GM18868 (cell line): ENCODE data around the gene CAMK2B.

Experiments used
- ATAC-seq: cut with Tn5 transposase; IDR thresholded peaks from one replicate; pipeline ENCODE4 v1.9.1; 2021; ENCODE audit warnings: mild to moderate bottlenecking, moderate library complexity; ENCODE audit not compliant: unreplicated experiment

The CAMK2B gene

GRCh38 chr7:44235582-44236332, 89.6 kb downstream of the CAMK2B start:
- no peak for ATAC-seq

GRCh38 chr7:44235066-44235465, 90.3 kb downstream of the CAMK2B start:
- no peak for ATAC-seq

DNA sequence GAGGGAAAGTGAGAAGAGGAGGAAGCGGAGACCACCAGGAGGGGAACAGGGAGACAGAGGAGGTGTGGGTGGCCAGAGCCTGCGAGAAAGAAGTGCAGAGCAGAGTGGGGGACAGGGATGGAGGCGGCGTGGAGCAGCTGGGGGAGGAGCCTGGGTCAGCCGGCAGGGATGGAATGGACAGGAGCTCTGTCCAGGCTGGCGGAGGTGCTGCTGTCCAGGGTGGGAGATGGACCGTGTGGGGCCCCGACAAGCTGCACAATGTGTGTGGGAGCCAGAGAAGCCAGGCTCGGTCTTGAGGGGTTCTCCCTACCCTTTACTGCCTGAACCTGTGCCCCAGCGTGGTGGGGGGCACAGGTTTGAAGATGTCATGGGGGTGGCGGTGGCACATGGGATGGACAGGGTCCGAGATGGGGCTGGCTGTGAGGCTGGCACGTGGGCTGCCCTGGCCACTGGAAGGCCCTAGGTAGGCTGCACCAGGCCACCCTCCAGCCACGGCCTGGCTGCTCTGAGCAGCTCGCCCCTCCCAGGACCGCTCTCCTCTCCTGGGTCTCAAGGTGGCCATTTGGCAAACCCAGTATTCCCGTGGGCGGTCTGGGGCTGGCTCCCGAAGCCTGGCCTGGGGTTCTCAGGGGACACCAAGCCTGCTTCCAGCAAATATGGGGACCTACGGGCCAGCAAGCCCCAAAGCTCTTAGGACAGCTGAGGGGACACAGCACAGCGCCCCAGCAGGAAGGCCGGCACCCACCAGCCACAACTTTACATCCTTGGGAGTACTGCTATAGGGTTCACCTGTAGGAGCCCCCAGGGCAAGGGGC, 92.3 kb downstream of the CAMK2B start:
- no peak for ATAC-seq

DNA sequence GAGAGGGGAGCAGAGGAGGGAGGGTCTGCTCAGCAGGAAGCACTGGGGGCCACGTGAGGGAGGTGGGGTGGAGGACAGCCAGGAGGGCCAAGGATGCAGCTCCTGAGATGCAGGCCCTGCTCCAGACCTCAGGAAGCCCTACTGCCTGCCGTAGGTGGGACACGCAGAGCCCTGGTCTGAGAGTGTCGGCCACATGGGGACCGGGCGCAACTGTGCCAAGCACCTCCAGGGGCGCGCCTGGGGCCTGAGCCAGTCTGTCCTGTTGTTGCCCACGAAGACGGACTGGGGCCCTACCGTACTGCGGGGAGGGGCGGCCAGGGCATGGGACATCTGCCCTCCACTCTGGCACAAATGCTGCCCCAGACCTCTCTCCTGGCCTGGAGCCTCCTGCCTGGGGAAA, 93.0 kb downstream of the CAMK2B start:
- no peak for ATAC-seq

GRCh38 chr7:44231088-44231487, 94.3 kb downstream of the CAMK2B start:
- no peak for ATAC-seq

GRCh38 chr7:44230286-44230685, 95.1 kb downstream of the CAMK2B start:
- no peak for ATAC-seq

DNA sequence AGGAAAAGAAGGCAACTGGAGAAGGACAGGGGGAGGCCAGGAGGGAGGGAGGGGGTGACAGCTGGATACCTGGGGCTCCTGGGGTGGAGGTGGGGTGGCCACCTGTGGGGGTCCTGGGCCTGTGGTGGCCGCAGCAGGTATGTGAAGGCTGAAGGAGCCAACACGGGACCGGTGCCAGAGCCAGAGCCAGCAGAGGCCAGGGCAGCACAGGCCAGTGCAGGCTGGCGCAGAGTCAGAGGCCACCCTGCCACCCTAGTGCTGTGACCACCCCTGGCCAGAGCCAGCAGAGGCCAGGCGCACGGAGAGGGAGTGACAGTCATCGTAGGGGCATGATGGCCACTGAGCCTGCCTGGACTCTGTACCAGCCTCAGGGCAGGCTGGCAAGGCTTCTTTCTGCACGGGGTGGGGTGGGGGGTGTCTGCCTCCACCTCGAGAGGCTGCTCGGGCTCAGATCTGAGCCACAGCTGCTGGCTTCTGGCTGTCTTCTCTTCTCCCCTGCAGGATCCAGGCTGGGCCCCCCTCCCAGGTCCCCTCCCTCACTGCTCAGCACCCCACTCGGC, 95.8 kb downstream of the CAMK2B start:
- ATAC-seq = no peak

GRCh38 chr7:44228571-44229350, 96.6 kb downstream of the CAMK2B start:
- ATAC-seq = no peak

DNA sequence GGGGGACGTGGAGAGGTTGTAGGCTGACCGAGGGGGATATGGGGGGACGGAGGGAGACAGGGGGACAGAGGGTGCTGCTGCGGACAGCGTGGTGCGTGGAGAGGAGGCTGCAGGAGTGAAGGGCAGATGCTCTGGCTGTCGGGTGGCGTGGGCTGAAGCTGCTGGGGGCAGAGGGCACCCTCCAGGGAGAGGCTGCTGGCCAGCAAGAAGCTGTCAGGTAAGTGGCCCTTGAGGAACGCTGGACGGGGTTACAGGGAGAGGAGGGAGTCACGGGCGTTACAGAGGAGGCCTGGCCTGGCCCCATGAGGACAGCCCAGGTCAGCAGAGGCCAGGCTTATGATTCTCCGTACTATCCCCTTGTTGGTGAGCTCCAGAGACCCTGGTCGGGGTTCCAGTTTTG, 97.5 kb downstream of the CAMK2B start:
- no peak for ATAC-seq

- ATAC-seq = no peak
Observed at GRCh38 chr7:44226396-44226753, 99.0 kb downstream of the CAMK2B start.

DNA sequence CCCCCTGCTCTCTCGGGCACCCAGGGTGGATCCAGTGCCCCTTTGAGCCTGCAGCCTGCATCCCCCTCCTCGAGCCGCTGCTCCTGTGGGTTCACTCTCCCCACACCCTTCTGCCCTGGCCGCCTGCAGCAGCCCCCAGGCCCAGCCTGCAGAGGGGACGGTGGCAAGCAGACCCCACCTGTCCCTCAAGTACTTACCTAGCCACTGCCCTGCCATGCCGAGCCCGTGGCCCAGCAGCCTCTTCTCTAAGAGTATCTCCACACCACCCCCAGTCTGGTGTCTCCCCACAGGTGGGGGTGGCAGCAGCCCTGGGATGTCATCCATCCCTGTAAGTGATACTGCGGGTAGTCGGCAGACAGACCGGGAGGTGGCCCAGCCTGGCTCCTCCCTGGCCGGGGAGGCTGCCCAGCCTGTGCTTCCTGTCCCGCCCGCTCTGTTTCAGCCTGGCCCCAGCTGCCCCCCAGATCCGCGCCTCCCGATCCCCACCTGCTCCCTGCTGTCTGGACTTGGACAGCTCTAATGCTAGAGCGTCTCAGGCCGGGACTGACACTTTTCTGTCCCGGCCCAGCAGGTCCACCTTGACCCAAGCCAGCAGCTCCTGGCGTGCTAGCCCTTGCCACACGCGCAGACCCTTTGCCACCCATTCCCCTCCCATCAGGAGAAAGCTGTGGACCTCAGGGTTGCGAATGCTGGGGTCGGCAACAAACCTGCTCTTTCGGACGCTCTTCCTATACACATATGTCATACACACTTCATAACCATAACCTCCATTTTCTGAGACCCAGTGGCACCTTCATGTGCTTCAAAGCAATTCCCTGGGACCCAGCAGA, 99.6 kb downstream of the CAMK2B start:
- ATAC-seq = no peak

GRCh38 chr7:44224974-44225565, 100.3 kb downstream of the CAMK2B start:
- no peak for ATAC-seq

DNA sequence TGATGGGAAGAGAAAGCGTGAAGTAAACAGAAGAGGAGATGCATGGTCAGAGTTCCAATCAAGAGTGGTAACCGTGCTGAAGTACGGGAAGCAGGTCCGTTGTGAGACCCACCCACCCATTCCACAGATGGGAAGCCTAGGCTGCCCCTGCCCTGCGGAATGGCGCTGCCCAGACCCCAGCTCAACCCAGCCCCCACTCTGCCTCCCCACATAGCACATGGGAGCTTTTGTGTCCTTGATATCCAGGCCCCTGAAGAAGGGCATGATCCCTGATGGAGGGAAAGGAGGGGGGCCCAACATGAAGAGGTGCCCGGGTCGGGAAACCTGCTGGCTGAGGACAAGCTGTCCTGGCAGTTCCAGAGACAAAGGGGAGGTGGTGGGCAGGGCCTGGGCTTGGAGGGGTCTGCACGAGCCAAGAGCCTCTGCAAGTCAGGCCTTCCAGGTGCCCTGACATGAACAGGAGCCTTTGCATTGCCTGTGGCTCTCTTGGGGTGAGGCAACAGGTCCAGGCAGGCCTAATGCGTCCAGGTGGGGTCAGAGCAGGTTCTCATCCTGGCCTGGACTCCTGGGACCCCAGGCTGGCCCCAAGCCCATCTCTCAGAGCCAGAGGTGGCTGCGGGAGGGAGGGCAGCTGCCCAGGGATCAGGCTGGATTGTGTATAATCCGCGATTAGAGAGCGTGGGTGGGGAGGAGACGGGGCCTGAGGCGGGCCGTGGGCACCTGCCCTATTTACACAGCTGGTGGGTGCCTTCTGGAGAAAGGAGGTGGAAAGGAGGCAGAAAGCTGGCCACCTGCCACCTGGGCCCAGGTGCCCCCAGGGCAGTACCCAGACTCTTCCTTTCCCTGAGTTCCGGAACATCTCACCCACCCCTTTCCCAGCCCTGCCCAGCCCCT, 101.1 kb downstream of the CAMK2B start:
- no peak for ATAC-seq

- ATAC-seq = no peak
Observed at GRCh38 chr7:44223362-44224079, 101.9 kb downstream of the CAMK2B start.

DNA sequence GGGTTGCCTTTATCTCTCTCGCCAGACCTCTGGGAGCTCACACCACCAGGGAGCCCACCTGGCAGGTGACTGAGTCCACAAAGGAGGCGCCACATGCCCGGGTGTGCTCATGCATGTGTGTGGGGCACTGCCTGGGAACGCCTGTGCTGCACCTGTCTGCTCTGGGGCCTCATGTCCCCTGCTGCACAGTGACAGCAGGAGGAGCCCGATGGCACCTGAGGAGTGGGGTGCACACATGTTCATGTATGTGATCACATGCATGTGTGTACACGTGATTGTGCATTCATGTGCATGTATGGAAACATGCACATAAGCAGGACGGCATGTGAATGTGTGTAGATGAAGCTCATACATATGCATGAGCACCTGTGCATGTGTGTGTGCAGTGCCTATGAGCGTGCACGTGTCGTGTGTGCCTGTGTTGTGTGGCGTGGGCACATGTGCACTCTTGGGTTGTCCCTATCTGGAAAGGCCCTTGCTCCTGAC, 102.6 kb downstream of the CAMK2B start:
- ATAC-seq = no peak

DNA sequence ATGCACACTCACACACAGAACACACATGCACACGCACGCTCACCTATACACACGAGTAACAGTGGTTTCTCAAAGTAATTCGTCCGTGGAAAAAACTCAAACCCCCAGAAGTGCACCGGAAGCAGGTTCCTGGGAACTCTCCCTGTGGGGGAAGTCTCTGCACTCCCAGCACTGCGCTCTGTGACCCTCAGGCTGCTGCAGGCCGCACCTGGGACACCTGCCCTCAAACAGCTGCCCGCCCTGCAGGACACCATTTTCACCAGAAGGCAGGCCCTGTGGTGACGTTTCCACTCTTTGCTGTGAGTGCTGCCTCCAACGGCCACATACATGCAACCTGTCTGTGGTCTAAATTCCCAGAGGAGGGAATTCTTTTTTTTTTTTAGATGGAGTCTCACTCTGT, 103.3 kb downstream of the CAMK2B start:
- ATAC-seq = no peak

GRCh38 chr7:44221231-44221791, 104.1 kb downstream of the CAMK2B start:
- ATAC-seq = no peak
